Muscle of back (tissue), 13 donors: ENCODE data around the gene SEMA4G. TPM values are rescaled to one million over a fixed set of nuclear protein-coding genes. Genes with fewer than 3 reads are reported as not detected.

ENCODE experiments used
- DNase-seq, 3 donors: peaks; one replicate each; pipeline versions ENCODE4 v3.0.0 to v3.0.0-alpha.2; 2013
- long read RNA-seq, 9 donors: transcript quantifications; one replicate each; lab custom pipeline, GENCODE V29; 2026
- polyA plus RNA-seq, 10 donors: library from polyadenylated mRNA; unstranded; fragments of 120-200 nt; gene quantifications; one replicate each; pipeline ENCODE4 v1.2.1, GENCODE V29; 2013; ENCODE audit not compliant: insufficient read length in 10 of 10

SEMA4G gene
- 10 to 100 TPM in 2 of 10 donors, 1 to 10 TPM in 8; 5.6 to 11.4 (median 7.0) TPM for polyA plus RNA-seq
- long read RNA-seq, donor 1: 0 reads
- long read RNA-seq, donor 2: 0 reads
- long read RNA-seq, donor 3: 0 reads
- long read RNA-seq, donor 4: 0 reads
- long read RNA-seq, donor 5: 0 reads
- long read RNA-seq, donor 6, partial matches to known transcripts: 0 of 1 reads
- long read RNA-seq, donor 6, other reads (novel, unspliced or antisense): 0 of 1 reads
- long read RNA-seq, donor 7, partial matches to known transcripts: 0 of 1 reads
- long read RNA-seq, donor 7, other reads (novel, unspliced or antisense): 0 of 1 reads
- long read RNA-seq, donor 8: 0 reads
- long read RNA-seq, donor 9, partial matches to known transcripts: 8 of 8 reads
- long read RNA-seq, donor 9, other reads (novel, unspliced or antisense): 0 of 8 reads

GRCh38 chr10:100969187-100970075, at the start of gene SEMA4G:
SEMA4G (plus strand) TSS chr10:100969504; CDS start chr10:100972913, 3,409 bp downstream.
- peak; percentile 12 to 72 (median 36) for DNase-seq

- DNase-seq: no peak
Measured at GRCh38 chr10:100923580-100923979, 45.7 kb upstream of the SEMA4G start.

- no peak for DNase-seq
Measured at GRCh38 chr10:100927266-100927665, 42.0 kb upstream of the SEMA4G start.

- DNase-seq: no peak
Measured at GRCh38 chr10:100928039-100928438, 41.3 kb upstream of the SEMA4G start.

- no peak for DNase-seq
Measured at GRCh38 chr10:100930368-100930767, 38.9 kb upstream of the SEMA4G start.

GRCh38 chr10:100934084-100934659, 35.1 kb upstream of the SEMA4G start:
- DNase-seq: no peak

GRCh38 chr10:100939763-100940344, 29.4 kb upstream of the SEMA4G start:
- DNase-seq: peak in 1 of 3 donors; percentile 6

GRCh38 chr10:100942229-100942628, 27.1 kb upstream of the SEMA4G start:
- DNase-seq: no peak

- DNase-seq: no peak
Measured at GRCh38 chr10:100943508-100943907, 25.8 kb upstream of the SEMA4G start.

- DNase-seq: no peak
Measured at GRCh38 chr10:100945754-100946153, 23.6 kb upstream of the SEMA4G start.

- no peak for DNase-seq
Measured at GRCh38 chr10:100948916-100949315, 20.4 kb upstream of the SEMA4G start.

GRCh38 chr10:100960251-100960650, 9.1 kb upstream of the SEMA4G start:
- no peak for DNase-seq

- peak in 1 of 3 donors; percentile 23 for DNase-seq
Measured at GRCh38 chr10:100962351-100963080, 6.8 kb upstream of the SEMA4G start.

- DNase-seq: no peak
Measured at GRCh38 chr10:100963826-100964225, 5.5 kb upstream of the SEMA4G start.

GRCh38 chr10:100965820-100966219, 3.5 kb upstream of the SEMA4G start:
- DNase-seq: no peak

- DNase-seq: no peak
Measured at GRCh38 chr10:100966887-100967286, 2.4 kb upstream of the SEMA4G start.

GRCh38 chr10:100967332-100967731, 2.0 kb upstream of the SEMA4G start:
- no peak for DNase-seq

GRCh38 chr10:100968062-100968736, 1.1 kb upstream of the SEMA4G start:
- DNase-seq: no peak

GRCh38 chr10:100968863-100969186, 479 bp upstream of the SEMA4G start:
- DNase-seq: no peak

- DNase-seq: no peak
Measured at GRCh38 chr10:100970076-100970913, 991 bp downstream of the SEMA4G start.
